ENCODE measurements around the gene PTGDS. TPM values are rescaled to one million over a fixed set of nuclear protein-coding genes. Genes with fewer than 3 reads are reported as not detected.
A peak's percentile ranks its signal among the peaks of the same experiment; 100 is the strongest.

PTGDS gene
- total and polyA plus RNA-seq, 10 of the 15 experiments (the other 5 are each of a cell fraction or from before 2014, with no cell fraction given): not detected

DNA sequence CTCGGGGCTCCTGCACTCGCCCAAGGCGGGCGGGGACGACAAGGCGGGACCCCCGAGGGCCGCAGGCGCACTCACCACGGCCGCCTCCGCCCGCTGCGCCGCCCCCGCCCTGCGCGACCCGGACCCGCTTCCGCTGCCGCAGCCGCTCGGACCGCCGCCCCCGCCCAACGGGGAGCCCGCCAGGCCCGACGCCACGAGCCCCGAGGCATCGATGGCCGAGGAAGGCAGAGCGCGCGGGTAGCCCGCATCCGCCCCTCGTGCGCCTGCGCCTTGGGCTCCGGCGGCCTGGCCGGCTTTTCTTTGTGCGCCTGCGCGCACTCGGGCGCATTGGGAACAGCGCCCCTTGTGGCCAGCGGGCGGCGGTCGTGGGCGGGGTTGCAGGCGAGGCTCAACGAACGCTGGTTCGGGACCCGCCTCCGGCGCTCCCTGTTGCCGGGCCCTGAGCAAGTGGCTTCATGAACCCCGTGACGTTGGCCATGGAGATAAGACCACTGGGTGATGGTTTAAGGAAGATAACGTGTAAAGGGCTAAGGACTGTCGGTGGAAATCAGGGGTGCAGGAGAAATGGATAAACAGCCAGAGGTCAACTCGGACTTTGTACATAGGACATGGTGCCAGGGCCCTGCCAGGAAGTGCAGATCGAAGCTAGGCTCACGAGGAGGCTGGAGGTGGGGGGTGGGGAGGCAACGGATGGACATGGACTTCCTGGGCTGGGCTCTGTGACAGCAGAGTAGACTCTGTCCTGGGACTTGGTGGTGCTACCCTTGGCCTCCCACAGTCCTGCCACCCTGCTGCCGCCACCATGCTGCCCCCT is 32.6 kb upstream of the PTGDS start, which contains the start of the genes C8G and FBXW5:
TSS of gene C8G (plus strand) at position 725 of the 814 bp plus-strand sequence. CDS start at position 803, 78 bp downstream.
TSS of gene FBXW5 (minus strand) at position 220 of the 814 bp plus-strand sequence. CDS start 655 bp downstream, outside the sequence.
- ChIA-PET CTCF (interaction anchor here (0.7 to 2.5 kb wide), 9 partner anchors 8 to 123 kb away, joined by 3 to 12 read pairs (median 3); partner anchors contain the start of genes AJM1 and TRAF2), POLR2A (interaction anchor here (1.2 to 2.5 kb wide), 3 partner anchors 43 to 97 kb away, joined by 5 to 6 read pairs (median 5); partner anchors contain the start of gene TRAF2), SMC1A (ENCODE audit: uncharacterized antibody, unreplicated experiment) (interaction anchor here (0.8 kb wide), 1 partner anchor 154 kb away, joined by 3 read pairs; the partner anchor contains the start of gene TMEM141), RAD21 (ENCODE audit: unreplicated experiment) (interaction anchor here (1.2 kb wide), 1 partner anchor 47 kb away, joined by 5 read pairs; no protein-coding TSS in a partner anchor)
- peaks cover 19% of the 10 kb centered on the region for H3K79me2 ChIP-seq (ENCODE audit: control insufficient read depth, insufficient read depth, low read length)
- H2AFZ ChIP-seq (ENCODE audit: control insufficient read depth, low read depth, low read length): peak within 1 kb of the TSS; percentile 81
- H3K4me1 ChIP-seq (ENCODE audit: control insufficient read depth, insufficient read depth, low read length): peaks cover 4% of the 10 kb centered on the region
- intact Hi-C loops (cut with micrococcal nuclease; ENCODE audit: unreplicated experiment): loop anchor here (1.0 to 10.0 kb wide), 3 partner anchors 47 to 150 kb away; partner anchors contain the start of genes CCDC183, MAMDC4 and TMEM141
- DNase-seq (ENCODE audit: low read depth, low spot score) (peak; percentile 72), FAIRE-seq (peak; percentile 91), ATAC-seq (peak; percentile 78)
- H4K20me1 ChIP-seq (ENCODE audit: control insufficient read depth, insufficient read depth): no peaks in the 10 kb centered on the region
- in situ Hi-C loops (cut with MboI): loop anchor here (5.0 kb wide), 1 partner anchor 93 kb away; no protein-coding TSS in a partner anchor
- H3K4me3 ChIP-seq: peak within 1 kb of the TSS; percentile 98
- H3K27ac ChIP-seq (ENCODE audit: control insufficient read depth, insufficient read depth): peak within 1 kb of the TSS; percentile 91
- BruUV-seq (replicated peaks): no TSS peak
- H3K27me3 ChIP-seq (replicated peaks in 1 of 2; ENCODE audit: control insufficient read depth in 2 of 2, insufficient read depth in 2 of 2, low read length in 1 of 2): no peaks in the 10 kb centered on the region
- WGBS (ENCODE audit: insufficient coverage, insufficient replicate concordance, low lambda C conversion rate, missing lambda C conversion rate): 2% methylated on average over 70 of the region's 74 CpGs
- H3K36me3 ChIP-seq (ENCODE audit: control insufficient read depth in 2 of 2, insufficient read depth in 2 of 2, low read length in 1 of 2): peaks cover 0 to 26% of the 10 kb centered on the region in 2 experiments; a peak in 3 of 4 replicates
- peak within 1 kb of the TSS; percentile 81 for H3K4me2 ChIP-seq (ENCODE audit: control insufficient read depth, insufficient read depth)
- peak within 1 kb of the TSS; percentile 85 for H3K9ac ChIP-seq (ENCODE audit: control insufficient read depth, insufficient read depth, low read length)
- no peaks in the 10 kb centered on the region for H3K9me3 ChIP-seq (replicated peaks; ENCODE audit: control insufficient read depth, insufficient read depth, low read length)
- TF ChIP-seq, protein P1, sequence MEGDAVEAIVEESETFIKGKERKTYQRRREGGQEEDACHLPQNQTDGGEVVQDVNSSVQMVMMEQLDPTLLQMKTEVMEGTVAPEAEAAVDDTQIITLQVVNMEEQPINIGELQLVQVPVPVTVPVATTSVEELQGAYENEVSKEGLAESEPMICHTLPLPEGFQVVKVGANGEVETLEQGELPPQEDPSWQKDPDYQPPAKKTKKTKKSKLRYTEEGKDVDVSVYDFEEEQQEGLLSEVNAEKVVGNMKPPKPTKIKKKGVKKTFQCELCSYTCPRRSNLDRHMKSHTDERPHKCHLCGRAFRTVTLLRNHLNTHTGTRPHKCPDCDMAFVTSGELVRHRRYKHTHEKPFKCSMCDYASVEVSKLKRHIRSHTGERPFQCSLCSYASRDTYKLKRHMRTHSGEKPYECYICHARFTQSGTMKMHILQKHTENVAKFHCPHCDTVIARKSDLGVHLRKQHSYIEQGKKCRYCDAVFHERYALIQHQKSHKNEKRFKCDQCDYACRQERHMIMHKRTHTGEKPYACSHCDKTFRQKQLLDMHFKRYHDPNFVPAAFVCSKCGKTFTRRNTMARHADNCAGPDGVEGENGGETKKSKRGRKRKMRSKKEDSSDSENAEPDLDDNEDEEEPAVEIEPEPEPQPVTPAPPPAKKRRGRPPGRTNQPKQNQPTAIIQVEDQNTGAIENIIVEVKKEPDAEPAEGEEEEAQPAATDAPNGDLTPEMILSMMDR (IDR thresholded peaks at IDR 0.05 in 2 of 3, conservative IDR thresholded peaks at IDR 0.05 in 1 of 3; ENCODE audit: control insufficient read depth in 2 of 3, extremely low read depth in 1 of 3, insufficient read depth in 1 of 3, low read depth in 3 of 3, low read length in 3 of 3): peak; percentile 95 to 98 (median 98); a peak in 5 of 6 replicates
- TF ChIP-seq SPI1 (IDR thresholded peaks at IDR 0.05; ENCODE audit: borderline replicate concordance, insufficient read depth, low read depth, low read length): peak; percentile 32; the same call in 1 of the 2 replicates
- peak; percentile 25; the same call in 1 of the 2 replicates for TF ChIP-seq CHD2 (IDR thresholded peaks at IDR 0.05; ENCODE audit: borderline replicate concordance, low read depth, low read length)
- TF ChIP-seq SIX5 (IDR thresholded peaks at IDR 0.05; ENCODE audit: low read depth, low read length, severe bottlenecking): peak; percentile 22
- peak; percentile 69 for TF ChIP-seq TARDBP (IDR thresholded peaks at IDR 0.05; ENCODE audit: borderline replicate concordance)
- peak; percentile 5 for TF ChIP-seq KLF5 (IDR thresholded peaks at IDR 0.05; ENCODE audit: partially characterized antibody)
- no peak for TF ChIP-seq RUNX3 (IDR thresholded peaks at IDR 0.05; ENCODE audit: low read length)
- TF ChIP-seq, protein P2, sequence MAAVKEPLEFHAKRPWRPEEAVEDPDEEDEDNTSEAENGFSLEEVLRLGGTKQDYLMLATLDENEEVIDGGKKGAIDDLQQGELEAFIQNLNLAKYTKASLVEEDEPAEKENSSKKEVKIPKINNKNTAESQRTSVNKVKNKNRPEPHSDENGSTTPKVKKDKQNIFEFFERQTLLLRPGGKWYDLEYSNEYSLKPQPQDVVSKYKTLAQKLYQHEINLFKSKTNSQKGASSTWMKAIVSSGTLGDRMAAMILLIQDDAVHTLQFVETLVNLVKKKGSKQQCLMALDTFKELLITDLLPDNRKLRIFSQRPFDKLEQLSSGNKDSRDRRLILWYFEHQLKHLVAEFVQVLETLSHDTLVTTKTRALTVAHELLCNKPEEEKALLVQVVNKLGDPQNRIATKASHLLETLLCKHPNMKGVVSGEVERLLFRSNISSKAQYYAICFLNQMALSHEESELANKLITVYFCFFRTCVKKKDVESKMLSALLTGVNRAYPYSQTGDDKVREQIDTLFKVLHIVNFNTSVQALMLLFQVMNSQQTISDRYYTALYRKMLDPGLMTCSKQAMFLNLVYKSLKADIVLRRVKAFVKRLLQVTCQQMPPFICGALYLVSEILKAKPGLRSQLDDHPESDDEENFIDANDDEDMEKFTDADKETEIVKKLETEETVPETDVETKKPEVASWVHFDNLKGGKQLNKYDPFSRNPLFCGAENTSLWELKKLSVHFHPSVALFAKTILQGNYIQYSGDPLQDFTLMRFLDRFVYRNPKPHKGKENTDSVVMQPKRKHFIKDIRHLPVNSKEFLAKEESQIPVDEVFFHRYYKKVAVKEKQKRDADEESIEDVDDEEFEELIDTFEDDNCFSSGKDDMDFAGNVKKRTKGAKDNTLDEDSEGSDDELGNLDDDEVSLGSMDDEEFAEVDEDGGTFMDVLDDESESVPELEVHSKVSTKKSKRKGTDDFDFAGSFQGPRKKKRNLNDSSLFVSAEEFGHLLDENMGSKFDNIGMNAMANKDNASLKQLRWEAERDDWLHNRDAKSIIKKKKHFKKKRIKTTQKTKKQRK (IDR thresholded peaks at IDR 0.05; ENCODE audit: low read depth, low read length): peak; percentile 65; the same call in 1 of the 2 replicates
- no peak for TF ChIP-seq JUNB (IDR thresholded peaks at IDR 0.05)
- TF ChIP-seq, protein P3, sequence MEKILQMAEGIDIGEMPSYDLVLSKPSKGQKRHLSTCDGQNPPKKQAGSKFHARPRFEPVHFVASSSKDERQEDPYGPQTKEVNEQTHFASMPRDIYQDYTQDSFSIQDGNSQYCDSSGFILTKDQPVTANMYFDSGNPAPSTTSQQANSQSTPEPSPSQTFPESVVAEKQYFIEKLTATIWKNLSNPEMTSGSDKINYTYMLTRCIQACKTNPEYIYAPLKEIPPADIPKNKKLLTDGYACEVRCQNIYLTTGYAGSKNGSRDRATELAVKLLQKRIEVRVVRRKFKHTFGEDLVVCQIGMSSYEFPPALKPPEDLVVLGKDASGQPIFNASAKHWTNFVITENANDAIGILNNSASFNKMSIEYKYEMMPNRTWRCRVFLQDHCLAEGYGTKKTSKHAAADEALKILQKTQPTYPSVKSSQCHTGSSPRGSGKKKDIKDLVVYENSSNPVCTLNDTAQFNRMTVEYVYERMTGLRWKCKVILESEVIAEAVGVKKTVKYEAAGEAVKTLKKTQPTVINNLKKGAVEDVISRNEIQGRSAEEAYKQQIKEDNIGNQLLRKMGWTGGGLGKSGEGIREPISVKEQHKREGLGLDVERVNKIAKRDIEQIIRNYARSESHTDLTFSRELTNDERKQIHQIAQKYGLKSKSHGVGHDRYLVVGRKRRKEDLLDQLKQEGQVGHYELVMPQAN (conservative IDR thresholded peaks at IDR 0.05): peak; percentile 35; the same call in 1 of the 2 replicates
- TF ChIP-seq NR2F1 (conservative IDR thresholded peaks at IDR 0.05): peak; percentile 81; the same call in 1 of the 2 replicates
- no peak for TF ChIP-seq TAF1 (IDR thresholded peaks at IDR 0.05; ENCODE audit: borderline replicate concordance, low read depth, low read length)
- 0 out of 2 replicates have a peak, but pooled peaks have one; percentile 20 for TF ChIP-seq ESRRA (IDR thresholded peaks at IDR 0.05; ENCODE audit: low read length)
- 0 out of 2 replicates have a peak, but pooled peaks have one; percentile 45 for TF ChIP-seq MYB (IDR thresholded peaks at IDR 0.05; ENCODE audit: borderline replicate concordance, low read depth, low read length)
